Measurements from ENCODE around the gene UCP2.

The UCP2 gene

GRCh38 chr11:74009675-74010305 is 27.1 kb upstream of the UCP2 start:
- FAIRE-seq: no peak

- no peak for FAIRE-seq
These were observed 26.5 kb upstream of the UCP2 start for GRCh38 chr11:74009230-74009547.

GRCh38 chr11:74008373-74009229 is 26.0 kb upstream of the UCP2 start, which contains the start of gene UCP3:
Gene UCP3, minus strand, starts transcription at chr11:74009085. Its CDS starts 2,043 bp downstream, at chr11:74007042.
- no peak for FAIRE-seq

GRCh38 chr11:74007691-74008372 is 25.2 kb upstream of the UCP2 start:
- no peak for FAIRE-seq

- FAIRE-seq: no peak
These were observed 24.2 kb upstream of the UCP2 start for GRCh38 chr11:74006743-74007304.

GRCh38 chr11:74005721-74006517 is 23.3 kb upstream of the UCP2 start:
- no peak for FAIRE-seq

- no peak for FAIRE-seq
These were observed 22.3 kb upstream of the UCP2 start for GRCh38 chr11:74004759-74005615.

GRCh38 chr11:74004046-74004695 is 21.5 kb upstream of the UCP2 start:
- no peak for FAIRE-seq

GRCh38 chr11:74002832-74003231 is 20.2 kb upstream of the UCP2 start:
- FAIRE-seq: no peak

GRCh38 chr11:74001822-74002286 is 19.2 kb upstream of the UCP2 start:
- FAIRE-seq: no peak

GRCh38 chr11:74000307-74001133 is 17.9 kb upstream of the UCP2 start:
- FAIRE-seq: no peak

- FAIRE-seq: no peak
These were observed 17.1 kb upstream of the UCP2 start for GRCh38 chr11:73999581-74000306.

GRCh38 chr11:73998846-73999575 is 16.4 kb upstream of the UCP2 start:
- no peak for FAIRE-seq

- FAIRE-seq: no peak
These were observed 14.6 kb upstream of the UCP2 start for GRCh38 chr11:73997120-73997770.

GRCh38 chr11:73996161-73996747 is 13.6 kb upstream of the UCP2 start:
- no peak for FAIRE-seq

GRCh38 chr11:73995731-73996130 is 13.1 kb upstream of the UCP2 start:
- FAIRE-seq: no peak

- no peak for FAIRE-seq
These were observed 12.6 kb upstream of the UCP2 start for GRCh38 chr11:73995247-73995646.

Measured in A204.1 (cell line).